HG03103 (cell line): ENCODE measurements around the gene SPSB3.

ENCODE experiments used
- ATAC-seq: cut with Tn5 transposase; IDR thresholded peaks from one replicate; pipeline ENCODE4 v1.9.1; 2021; ENCODE audit warnings: low read depth; ENCODE audit not compliant: unreplicated experiment

The SPSB3 gene

DNA sequence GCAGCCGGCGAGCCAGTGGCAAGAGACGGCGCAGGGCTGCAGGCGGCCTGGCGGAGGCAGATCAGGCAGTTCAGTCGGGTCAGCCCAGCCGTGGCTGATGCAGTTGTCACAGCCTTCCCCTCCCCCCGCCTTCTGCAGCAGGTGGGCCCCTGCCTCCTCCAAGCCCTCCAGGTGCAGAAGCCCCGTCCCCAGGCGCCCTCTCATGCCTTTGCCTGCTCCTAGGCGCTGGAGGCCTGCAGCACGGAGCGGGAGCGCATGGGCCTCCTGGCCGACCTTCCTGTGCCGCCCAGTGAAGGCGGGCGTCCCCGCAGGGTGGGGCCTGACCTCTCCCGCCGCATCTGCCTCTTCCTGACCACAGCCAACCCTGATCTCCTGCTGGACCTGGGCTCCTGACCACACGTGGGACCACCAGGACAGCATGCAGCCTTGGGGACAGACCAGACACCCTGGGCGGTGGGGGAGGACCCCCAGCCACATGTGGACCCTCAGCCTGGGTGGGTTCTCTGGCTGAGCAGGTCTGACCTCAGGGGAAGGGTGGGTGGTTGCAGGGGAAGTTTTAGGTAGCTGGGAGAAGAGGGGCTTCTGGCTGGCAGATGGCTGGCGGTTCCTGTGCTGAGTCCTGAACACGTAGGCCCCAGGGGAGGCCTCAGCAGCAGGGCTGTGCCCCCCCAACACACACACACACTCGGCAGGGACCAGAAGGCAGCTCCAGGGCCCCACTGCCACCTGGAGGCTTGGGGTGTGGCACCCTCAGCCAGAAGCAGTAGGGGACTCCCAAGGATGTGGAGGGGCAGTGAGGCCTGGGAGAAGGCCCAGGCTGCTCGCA lies 6.3 kb downstream of the SPSB3 start:
- ATAC-seq = no peak

GRCh38 chr16:1775006-1775845 lies 7.1 kb downstream of the SPSB3 start:
- ATAC-seq = no peak

GRCh38 chr16:1774448-1774780 lies 8.0 kb downstream of the SPSB3 start:
- no peak for ATAC-seq

- no peak for ATAC-seq
Measured at GRCh38 chr16:1773703-1774447, 8.5 kb downstream of the SPSB3 start.

GRCh38 chr16:1772908-1773702 lies 9.3 kb downstream of the SPSB3 start, which contains the start of gene MRPS34:
MRPS34 (minus strand) TSS chr16:1773134; CDS start chr16:1773119, 15 bp downstream.
- peak; percentile 45 for ATAC-seq

- ATAC-seq = no peak
Measured at GRCh38 chr16:1772362-1772907, 9.9 kb downstream of the SPSB3 start, which contains the start of gene EME2. EME2 (plus strand) TSS chr16:1772810; CDS start chr16:1773228, 418 bp downstream.

DNA sequence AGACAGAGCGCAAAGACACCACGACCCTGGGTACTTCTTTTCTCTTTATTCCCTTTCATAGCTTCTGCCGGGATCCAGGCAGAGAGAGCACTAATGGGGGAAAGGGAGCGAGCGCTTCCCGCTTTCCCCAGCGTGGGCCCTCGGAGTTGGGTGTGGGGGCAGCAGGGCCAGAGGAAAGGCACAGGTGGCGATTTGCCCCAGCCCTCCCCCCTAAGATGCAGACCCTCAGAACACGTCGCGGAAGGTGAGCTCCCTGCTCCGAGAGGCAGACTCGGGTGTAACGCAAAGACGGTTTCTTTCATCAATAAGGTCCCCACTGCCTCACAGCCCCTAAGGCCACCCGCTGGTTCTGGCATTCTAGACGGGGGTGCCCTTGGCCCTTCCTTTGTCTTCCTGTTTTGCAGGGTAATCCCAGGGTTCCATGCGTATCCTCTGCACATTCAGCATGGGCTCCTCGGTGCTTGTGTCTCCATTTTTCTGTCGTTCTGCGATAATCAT lies 10.5 kb downstream of the SPSB3 start:
- ATAC-seq = no peak

DNA sequence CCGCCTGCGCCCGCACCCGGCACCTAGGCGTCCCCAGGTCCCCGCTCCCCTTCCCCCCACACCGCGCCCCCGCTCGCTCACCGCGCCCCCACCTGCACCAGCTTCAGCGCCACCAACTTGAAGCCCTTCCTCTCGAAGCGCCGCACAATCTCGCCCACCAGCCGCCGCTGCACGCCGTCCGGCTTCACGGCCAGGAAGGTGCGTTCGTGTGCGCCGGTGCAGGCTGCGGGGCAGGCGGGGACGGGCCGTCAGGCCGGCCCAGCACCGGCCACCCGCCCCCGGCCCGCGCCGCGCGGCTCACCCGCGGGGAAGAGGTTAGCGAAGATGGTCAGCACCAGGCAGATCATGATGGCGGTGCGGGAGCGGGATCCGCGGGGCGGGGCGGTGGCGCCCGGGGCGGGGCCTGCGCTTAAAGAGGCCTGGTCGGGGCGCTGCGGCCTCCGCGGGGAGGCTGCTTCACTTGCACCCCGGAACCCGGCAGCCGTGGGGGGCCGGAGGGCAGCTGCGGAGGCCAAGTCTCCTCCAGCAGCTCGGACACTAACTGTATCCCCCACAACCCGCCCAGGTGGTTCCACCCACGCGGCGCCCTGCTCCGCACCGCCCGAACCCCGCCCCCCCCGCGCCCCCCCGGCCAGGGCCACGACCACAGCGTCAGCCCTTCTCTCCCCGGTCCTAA lies 11.0 kb downstream of the SPSB3 start, which contains the start of gene NME3:
Gene NME3 (minus strand): TSS at position 356 of the 676 bp plus-strand sequence. CDS start 9 bp downstream, at position 347.
- no peak for ATAC-seq

GRCh38 chr16:1770328-1771187 lies 11.8 kb downstream of the SPSB3 start:
- ATAC-seq = no peak

- no peak for ATAC-seq
Measured at GRCh38 chr16:1769402-1770300, 12.7 kb downstream of the SPSB3 start.

- ATAC-seq = no peak
Measured at GRCh38 chr16:1768767-1769401, 13.5 kb downstream of the SPSB3 start.

DNA sequence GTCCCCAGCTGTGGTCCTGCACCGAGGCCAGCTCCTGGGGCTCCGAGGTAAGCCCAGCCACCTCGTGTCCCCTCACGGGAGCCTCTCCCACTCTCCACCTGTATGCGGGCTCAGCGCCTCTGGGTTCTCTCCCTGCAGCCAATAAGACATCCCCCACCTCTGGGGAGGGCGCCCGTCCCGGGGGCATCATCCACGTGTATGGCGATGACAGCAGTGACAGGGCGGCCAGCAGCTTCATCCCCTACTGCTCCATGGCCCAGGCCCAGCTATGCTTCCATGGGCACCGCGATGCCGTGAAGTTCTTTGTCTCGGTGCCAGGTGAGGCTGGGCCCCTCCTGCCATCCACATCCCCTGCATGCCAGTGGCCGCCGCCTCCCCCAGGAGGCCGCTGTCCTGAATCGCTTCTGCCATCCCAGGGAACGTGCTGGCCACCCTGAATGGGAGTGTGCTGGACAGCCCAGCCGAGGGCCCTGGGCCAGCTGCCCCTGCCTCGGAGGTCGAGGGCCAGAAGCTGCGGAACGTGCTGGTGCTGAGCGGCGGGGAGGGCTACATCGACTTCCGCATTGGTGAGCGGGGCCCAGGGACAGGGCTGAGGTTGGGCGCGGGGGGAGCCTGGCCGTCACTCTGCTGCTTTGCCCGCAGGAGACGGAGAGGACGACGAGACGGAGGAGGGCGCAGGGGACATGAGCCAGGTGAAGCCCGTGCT lies 14.2 kb downstream of the SPSB3 start:
- no peak for ATAC-seq

DNA sequence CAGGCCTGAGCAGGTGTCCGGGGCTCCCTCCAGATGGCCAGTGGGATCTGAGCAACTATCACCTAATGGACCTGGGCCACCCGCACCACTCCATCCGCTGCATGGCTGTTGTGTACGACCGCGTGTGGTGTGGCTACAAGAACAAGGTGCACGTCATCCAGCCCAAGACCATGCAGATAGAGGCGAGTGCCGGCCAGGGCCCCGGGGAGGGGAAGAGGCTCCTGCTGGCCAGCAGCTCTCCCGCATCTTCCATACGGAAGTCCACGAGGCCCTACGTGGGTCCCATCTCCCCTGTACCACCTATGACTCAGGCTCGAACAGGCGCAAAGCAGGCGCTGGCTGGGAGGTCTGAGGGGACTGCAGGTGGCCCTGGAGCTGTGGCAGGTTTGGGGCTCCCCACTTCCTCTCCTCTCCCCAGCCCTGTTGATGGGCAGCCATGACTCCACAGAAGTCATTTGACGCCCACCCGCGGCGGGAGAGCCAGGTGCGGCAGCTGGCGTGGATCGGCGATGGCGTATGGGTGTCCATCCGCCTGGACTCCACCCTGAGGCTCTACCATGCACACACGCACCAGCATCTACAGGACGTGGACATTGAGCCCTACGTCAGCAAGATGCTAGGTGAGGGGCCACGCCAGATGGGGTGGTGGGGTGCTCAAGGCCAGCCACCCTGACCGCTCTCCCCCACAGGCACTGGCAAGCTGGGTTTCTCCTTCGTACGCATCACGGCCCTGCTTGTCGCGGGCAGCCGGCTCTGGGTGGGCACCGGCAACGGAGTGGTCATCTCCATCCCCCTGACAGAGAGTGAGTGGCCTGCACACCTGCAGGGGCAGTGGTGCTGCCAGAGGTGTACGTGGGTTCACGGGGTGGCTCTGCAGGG lies 15.0 kb downstream of the SPSB3 start:
- ATAC-seq = no peak

GRCh38 chr16:1766701-1767100 lies 15.7 kb downstream of the SPSB3 start:
- ATAC-seq = no peak

DNA sequence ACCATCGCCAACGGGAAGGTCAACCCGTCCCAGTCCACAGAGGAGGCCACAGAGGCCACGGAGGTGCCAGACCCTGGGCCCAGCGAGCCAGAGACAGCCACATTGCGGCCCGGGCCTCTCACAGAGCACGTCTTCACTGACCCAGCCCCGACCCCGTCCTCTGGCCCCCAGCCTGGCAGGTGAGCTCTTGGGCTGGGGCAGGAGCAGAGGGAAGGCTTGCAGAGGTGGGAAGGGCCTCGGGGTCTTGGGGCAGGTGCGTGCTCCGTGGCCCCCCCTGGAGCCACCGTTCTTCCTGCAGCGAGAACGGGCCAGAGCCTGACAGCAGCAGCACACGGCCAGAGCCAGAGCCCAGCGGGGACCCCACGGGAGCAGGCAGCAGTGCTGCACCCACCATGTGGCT lies 16.1 kb downstream of the SPSB3 start:
- no peak for ATAC-seq
